Bronchial epithelial cell (primary cell): Measurements from ENCODE around the gene VEZF1. TPM values are rescaled to one million over a fixed set of nuclear protein-coding genes. Genes with fewer than 3 reads are reported as not detected.
A peak's percentile ranks its signal among the peaks of the same experiment; 100 is the strongest.

ENCODE experiments used
- DNase-seq: peaks from one replicate; pipeline ENCODE4 v3.0.0-alpha.2; 2010; ENCODE audit warnings: low read depth
- FAIRE-seq: peaks from 2 replicates; lab custom pipeline; 2011; peaks lifted over from hg19 to GRCh38; lab: Jason Lieb, UNC
- H3K27me3 ChIP-seq: 2 replicates; pipeline ENCODE4 v1.5.1; 2011; ENCODE audit warnings: low read length; ENCODE audit not compliant: control insufficient read depth, insufficient read depth
- H3K36me3 ChIP-seq: 2 replicates; pipeline ENCODE4 v1.5.1; 2011; ENCODE audit warnings: low read length; ENCODE audit not compliant: control insufficient read depth, insufficient read depth
- H3K4me3 ChIP-seq: 2 replicates; pipeline ENCODE4 v1.5.1; 2011; ENCODE audit warnings: mild to moderate bottlenecking, low read depth, low read length, control low read depth
- total RNA-seq: library from RNA; depleted of rRNA; stranded (reverse); fragments of >200 nt; gene quantifications from 2 replicates; pipeline ENCODE4 v1.2.1, GENCODE V29; 2014
- TF ChIP-seq, protein P1 (sequence below): IDR thresholded peaks from 2 replicates; pipeline ENCODE4 v1.5.1; 2011; ENCODE audit warnings: mild to moderate bottlenecking, moderate library complexity, low read length, control low read depth, inconsistent platforms; ENCODE audit not compliant: insufficient read depth, severe bottlenecking

The VEZF1 gene
- total RNA-seq, 1 donor from 2014 or later, result 23.2 TPM

DNA sequence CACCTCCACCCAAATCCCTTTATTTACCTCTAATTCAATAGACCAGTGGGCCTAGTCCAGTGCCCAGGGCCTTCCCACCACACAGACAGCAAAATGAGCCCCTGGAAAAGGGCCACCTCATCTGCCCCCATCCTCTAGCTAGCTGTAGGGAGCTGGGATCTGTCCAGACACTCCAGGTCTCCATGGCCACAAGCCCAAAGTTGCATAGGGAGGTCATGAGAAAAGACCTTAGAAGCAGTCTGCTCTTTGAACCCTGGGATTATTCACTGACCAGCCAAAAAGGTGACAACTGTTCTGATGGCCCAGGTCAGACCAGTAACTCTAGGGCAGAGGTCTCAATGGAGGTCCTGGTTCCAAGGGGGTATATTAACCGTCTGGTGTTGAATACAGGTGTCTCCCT lies 34.8 kb downstream of the VEZF1 start:
- Histone ChIP-seq H3K36me3 (no peaks in the 10 kb centered on the region), H3K27me3 (no peaks in the 10 kb centered on the region), H3K4me3 (no peak overlapping the region)
- FAIRE-seq, result no peak
- TF ChIP-seq, protein P1, sequence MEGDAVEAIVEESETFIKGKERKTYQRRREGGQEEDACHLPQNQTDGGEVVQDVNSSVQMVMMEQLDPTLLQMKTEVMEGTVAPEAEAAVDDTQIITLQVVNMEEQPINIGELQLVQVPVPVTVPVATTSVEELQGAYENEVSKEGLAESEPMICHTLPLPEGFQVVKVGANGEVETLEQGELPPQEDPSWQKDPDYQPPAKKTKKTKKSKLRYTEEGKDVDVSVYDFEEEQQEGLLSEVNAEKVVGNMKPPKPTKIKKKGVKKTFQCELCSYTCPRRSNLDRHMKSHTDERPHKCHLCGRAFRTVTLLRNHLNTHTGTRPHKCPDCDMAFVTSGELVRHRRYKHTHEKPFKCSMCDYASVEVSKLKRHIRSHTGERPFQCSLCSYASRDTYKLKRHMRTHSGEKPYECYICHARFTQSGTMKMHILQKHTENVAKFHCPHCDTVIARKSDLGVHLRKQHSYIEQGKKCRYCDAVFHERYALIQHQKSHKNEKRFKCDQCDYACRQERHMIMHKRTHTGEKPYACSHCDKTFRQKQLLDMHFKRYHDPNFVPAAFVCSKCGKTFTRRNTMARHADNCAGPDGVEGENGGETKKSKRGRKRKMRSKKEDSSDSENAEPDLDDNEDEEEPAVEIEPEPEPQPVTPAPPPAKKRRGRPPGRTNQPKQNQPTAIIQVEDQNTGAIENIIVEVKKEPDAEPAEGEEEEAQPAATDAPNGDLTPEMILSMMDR, result no peak
- DNase-seq, result no peak

DNA sequence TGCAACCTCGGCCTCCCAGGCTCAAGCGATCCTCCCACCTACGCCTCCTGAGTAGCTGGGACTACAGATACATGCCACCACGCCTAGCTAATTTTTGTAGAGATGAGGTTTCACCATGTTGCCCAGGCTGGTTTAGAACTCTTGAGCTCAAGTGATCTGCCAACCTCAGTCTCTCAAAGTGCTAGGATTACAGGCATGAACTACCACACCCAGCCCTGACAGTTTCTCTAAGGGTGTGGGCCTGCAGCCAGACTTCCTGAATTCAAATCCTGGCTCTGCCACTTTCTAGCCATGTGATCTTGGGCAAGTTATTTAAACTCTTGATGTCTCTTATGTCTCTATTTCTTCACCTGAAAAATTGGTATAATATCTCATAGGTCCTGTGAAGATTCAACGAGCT lies 38.4 kb downstream of the VEZF1 start:
- no peak overlapping the region for H3K4me3 ChIP-seq
- no peaks in the 10 kb centered on the region for H3K36me3 ChIP-seq
- H3K27me3 ChIP-seq, result no peaks in the 10 kb centered on the region
- no peak for FAIRE-seq
- TF ChIP-seq, protein P1, result no peak
- peak; percentile 75 for DNase-seq

DNA sequence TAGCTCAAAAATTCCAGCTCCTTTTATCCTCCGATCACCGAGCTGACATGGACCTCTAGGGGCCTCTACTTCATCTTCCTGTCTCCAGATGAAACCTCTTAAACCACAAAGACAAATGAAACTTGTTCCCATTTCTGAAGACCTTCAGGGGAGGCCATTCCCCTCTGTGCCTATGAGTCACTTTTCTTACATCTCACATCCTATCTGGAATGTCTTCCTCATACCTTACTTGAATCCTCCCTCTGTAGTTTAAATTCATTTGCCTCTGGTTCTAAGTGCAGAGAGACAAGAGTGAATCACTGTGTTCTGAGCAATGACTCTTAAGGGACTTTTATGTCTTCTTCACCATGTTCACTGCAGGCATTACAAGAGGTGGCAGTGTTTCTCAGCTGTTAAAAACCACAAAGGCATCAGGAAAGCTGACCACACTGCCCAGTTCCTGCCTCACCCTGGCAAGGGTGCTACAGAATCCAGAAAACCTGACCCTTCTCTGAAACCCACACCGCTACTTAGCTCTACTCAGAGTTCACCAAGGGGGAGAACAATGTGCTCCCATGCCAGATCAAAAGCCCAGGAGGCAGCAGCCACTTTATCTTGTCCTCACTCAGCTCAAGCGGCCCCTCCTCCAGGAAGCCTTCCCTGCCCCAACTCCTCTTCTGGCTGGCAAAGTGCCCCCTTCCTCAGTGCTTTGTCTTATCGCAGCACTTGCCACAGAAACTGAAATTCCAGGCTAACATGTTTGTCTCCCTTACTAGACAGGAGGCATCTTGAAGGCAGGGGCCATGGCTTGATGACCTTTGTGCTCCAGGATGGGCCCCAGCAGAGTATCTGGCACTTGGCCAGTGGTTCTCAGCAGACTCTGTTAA lies 39.3 kb downstream of the VEZF1 start:
- DNase-seq (peak; percentile 99), FAIRE-seq (peak; percentile 55)
- TF ChIP-seq, protein P1, result peak; percentile 17
- Histone ChIP-seq H3K27me3 (no peaks in the 10 kb centered on the region), H3K4me3 (no peak overlapping the region), H3K36me3 (no peaks in the 10 kb centered on the region)

DNA sequence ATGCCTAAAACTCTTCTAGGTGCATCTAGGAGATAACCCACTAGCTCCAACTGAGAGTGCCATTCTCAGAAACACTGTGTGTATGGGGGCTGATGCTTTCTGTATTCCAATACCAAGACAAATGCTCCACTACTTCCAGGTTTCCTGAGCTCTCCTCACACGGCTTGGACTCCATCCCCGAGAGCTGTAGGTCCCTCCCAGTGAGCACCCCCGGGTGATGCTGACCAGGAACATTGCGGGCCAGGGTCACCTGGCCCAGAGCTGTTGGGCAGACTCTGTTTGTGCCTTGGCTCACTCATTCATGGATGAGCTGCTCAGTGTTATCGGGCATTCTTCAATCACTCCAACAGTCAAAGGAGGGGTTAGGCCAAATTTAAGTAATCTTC lies 39.9 kb downstream of the VEZF1 start:
- FAIRE-seq, result no peak
- TF ChIP-seq, protein P1, result no peak
- Histone ChIP-seq H3K4me3 (no peak overlapping the region), H3K36me3 (no peaks in the 10 kb centered on the region), H3K27me3 (no peaks in the 10 kb centered on the region)
- no peak for DNase-seq

DNA sequence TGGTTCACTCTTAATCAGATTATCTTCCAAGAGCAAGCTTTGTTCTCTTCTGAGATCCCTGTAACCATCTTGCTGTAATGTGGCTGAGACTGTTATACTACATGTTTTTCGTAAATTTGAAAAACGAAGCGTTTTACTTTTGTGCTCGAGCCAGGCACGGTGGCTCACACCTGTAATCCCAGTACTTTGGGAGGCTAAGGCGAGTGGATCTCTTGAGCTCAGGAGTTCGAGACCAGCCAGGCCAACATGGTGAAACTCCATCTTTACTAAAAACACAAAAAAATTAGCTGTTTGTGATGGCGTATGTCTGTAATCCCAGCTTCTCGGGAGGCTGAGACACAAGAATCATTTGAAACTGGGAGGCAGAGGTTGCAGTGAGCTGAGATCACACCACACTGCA lies 40.7 kb downstream of the VEZF1 start:
- H3K4me3 ChIP-seq, result no peak overlapping the region
- no peaks in the 10 kb centered on the region for H3K27me3 ChIP-seq
- TF ChIP-seq, protein P1, result no peak
- DNase-seq (no peak), FAIRE-seq (no peak)
- H3K36me3 ChIP-seq, result no peaks in the 10 kb centered on the region

DNA sequence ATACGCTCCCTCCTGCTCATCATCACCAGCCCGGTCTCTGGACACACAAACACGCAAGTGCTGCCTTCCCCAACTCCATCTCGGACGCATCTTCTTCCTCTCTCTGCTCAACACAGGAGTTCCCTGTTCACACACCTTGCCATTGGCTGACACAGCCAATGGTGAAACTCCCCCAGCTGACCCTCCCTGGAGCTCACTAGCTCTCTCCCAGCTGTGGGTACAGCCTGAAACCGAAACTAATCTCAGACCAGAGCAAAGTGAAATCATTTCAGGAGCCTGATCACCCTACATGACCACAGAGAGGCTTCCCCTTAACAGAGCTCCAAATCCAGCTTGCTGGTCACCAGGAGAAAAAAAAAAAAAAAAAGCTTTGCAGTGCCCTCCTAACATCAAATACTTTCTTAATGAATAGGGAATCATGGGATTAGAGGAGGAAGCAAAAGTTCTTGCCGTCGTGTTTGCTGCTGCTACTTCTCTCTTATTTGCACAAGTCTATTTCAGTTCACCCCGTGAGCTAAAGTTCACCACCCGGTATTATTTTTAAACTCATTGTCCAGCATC lies 41.2 kb downstream of the VEZF1 start:
- peak; percentile 70 for DNase-seq
- TF ChIP-seq, protein P1, result no peak
- Histone ChIP-seq H3K36me3 (no peaks in the 10 kb centered on the region), H3K4me3 (peak overlapping the region; percentile 21), H3K27me3 (no peaks in the 10 kb centered on the region)
- FAIRE-seq, result no peak
